Stimulated activated CD8-positive, alpha-beta memory T cell treated with anti-CD3 and anti-CD28 coated beads, Interleukin-4, amount 100 ng/mL, for 24 hours (primary cell): Measurements from ENCODE around the gene PRAMEF15.
"Not testable (repeated sequence)": the region's sequence is repeated elsewhere in the genome, so short reads cannot be mapped to it uniquely, and the experiment has no call there.

ENCODE experiments used
- DNase-seq: peaks from one replicate; pipeline ENCODE4 v3.0.0-alpha.2; 2020; ENCODE audit warnings: low read depth

Gene PRAMEF15

DNA sequence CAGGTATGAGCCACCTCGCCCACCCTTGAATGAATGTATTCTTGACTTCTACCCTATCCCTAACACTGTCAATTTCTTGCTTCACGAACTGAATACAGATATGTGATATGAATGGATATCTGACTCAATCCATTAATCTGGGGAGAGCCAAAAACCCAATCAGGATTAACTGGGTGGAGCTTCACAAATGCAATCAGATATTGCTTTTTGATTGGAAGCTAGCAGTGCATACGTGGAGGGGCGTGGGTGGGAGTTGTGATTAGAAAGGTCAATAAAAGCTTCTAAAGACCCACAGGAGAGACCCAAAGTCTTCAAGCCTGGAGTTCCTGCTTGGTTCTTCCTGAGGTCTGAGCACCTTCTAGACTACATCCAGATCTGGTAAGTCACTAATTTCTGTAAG lies at the start of gene PRAMEF15:
TSS of gene PRAMEF15 (plus strand) at position 301 of the 400 bp plus-strand sequence. CDS start 2,827 bp downstream, outside the sequence.
- DNase-seq = not testable (repeated sequence)

DNA sequence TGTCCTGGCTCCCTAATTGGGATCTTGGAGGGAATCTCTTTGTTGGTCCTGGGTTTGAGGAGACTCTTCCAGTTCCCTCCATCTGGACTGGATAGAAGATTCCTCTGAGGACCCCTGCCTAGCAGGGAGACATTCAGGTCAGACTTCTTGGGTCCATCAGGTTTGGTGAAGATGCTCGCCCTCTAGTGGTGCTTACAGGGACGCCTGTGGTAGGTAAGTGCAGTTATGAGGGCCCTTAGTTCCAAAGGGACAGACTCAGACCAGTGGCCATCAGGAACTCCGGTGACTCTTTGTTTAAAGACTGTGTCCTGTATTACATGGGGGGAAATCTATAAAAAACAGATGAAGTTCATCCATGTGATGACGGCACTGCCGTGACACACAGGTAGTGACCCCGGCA lies 38.4 kb upstream of the PRAMEF15 start:
- DNase-seq = not testable (repeated sequence)

DNA sequence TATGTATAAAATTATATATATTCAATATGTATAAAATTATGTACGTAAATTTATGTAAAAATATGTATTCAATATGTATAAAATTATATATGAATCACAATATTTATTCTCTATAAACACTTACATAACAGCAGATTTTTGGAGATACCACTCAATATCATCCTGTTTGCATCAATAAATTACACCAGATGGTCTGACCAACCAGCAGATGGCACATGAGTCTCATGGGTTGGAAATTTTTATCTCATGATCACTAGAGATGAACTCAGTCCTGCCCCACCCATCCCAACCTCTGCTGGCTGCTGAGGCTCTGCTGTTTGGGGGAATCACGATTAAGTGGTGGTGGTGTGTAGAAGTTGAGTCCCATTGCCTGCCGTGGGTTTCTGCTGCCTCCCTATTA lies 35.8 kb upstream of the PRAMEF15 start:
- DNase-seq = not testable (repeated sequence)

DNA sequence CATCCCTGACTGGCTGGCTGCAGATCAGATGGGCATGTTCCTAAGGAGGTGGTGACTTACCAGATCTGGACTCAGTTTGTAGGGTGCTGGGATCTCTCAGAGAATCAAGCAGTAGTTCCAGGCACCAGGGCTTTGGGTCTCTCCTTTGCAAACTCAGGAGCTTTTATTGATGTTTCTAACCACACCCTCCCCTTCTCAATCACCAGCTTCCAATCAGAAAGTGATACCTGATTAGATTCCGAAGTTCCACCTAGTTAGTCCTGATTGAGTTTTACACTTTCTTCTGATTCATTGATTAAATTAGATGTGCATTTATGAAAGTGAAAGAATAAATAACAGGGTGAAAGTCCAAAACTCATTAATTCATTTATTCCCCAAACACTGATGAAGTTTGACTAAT lies 30.3 kb upstream of the PRAMEF15 start, which contains the start of gene PRAMEF8:
TSS of gene PRAMEF8 (minus strand) at position 101 of the 400 bp plus-strand sequence. CDS start 1,046 bp downstream, outside the sequence.
- not testable (repeated sequence) for DNase-seq

DNA sequence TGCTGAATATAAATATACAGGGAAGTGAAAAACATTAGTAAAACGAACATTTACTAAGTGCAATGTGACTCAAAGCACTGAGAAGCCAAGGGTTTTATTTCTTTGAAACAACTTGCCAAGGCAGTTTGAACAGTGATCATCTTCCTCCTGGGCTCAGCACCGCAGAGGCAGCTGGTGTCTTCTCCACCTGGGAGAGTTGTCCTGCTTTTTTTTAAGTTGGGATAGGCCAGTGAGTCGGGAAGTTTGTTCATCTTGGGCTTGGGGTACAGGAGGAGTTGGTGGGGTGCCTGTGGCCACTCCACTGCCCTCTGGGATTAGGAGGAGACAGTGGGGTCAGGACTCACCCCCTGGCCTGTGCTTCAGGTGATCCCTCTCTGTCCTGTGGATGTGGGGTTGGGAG lies 26.4 kb upstream of the PRAMEF15 start:
- DNase-seq = not testable (repeated sequence)

DNA sequence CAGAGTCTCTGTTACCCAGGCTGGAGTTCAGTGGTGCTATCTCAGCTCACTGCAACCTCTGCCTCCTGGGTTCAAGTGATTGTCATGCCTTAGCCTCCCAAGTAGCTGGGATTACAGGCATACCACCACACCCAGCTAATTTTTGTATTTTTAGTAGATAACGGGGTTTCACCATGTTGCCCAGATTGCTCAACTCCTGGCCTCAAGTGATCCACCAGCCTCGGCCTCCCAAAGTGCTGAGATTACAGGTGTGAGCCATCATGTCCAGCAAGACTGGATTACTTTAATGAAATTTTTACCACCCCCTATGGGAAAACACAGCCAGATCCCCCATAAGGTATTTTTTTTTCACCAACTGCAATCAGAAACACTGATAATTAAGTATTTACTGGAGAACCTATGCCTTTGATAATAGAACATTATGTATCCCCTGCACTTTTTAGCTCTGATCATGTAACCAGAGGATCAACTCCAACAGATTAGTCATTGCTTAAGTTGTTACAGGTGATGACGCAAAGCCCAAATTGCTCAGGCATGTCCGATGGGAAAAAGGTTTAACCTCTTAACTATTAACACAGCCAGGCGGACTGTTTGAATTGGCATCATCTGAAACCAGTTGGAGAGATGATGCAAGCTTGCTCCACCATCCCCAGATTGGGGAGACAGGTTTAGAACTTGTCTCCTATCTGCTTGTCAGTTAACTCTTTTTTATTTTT lies 18.0 kb upstream of the PRAMEF15 start:
- DNase-seq = not testable (repeated sequence)

DNA sequence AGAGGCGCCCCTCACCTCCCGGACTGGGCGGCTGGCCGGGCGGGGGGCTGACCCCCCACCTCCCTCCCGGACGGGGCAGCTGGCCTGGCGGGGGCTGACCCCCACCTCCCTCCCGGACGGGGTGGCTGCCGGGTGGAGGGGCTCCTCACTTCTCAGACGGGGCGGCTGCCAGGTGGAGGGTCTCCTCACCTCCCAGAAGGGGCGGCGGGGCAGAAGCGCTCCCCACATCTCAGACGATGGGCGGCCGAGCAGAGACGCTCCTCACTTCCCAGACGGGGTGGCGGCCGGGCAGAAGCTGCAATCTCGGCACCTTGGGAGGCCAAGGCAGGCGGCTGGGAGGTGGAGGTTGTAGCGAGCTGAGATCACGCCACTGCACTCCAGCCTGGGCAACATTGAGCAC lies 16.7 kb upstream of the PRAMEF15 start:
- DNase-seq = not testable (repeated sequence)

DNA sequence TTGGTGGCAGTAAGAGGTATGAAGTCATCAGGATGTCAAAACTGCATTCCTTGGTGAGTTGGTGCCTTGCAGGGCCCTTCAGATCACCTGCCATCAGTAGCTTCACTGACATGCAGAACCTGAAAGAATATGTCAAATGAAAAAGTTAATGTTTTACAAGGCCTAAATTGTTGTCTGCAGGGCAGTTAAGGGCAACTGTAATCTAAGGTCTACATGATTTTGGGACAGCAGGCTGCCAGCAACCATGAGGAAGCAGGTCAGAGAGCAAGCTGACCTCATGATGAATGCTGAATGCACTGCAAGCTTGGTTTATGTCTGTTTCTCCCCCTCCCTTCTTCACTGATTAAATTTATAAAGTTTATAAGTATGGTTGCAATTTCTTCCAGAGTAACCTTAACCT lies 13.2 kb upstream of the PRAMEF15 start:
- DNase-seq = not testable (repeated sequence)

DNA sequence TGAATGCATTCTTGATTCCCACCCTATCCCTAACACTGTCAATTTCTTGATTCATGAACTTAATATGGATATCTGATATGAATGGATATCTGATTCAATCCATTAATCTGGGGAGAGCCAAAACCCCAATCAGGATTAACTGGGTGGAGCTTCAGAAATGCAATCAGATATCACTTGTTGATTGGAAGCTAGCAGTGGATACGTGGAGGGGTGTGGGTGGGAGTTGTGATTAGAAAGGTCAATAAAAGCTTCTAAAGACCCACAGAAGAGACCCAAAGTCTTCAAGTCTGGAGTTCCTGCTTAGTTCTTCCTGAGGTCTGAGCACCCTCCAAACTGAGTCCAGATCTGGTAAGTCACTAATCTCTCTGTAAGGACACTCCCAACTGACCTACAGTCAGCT lies 12.1 kb upstream of the PRAMEF15 start, which contains the start of gene PRAMEF33:
TSS of gene PRAMEF33 (plus strand) at position 301 of the 400 bp plus-strand sequence. CDS start 2,416 bp downstream, outside the sequence.
- not testable (repeated sequence) for DNase-seq

DNA sequence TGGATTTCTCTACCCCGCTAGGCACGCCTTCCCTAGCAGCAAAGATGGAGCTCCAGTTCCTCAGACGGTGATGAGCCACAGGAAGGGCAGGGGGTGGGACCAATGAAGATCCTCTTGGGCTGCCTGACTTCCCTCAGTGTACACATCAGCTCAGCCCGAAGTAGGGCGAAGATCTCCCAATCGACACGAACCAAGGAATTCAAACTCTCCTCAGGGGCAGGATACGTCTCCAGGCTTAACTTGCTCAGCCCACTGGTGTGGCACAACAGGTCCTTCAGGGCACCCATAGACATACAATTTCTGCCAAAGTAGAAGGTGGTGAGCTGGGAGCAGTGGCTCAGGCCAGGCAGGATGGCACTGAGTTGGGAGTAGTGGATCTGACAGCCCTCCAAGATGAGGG lies 27.1 kb downstream of the PRAMEF15 start:
- not testable (repeated sequence) for DNase-seq

DNA sequence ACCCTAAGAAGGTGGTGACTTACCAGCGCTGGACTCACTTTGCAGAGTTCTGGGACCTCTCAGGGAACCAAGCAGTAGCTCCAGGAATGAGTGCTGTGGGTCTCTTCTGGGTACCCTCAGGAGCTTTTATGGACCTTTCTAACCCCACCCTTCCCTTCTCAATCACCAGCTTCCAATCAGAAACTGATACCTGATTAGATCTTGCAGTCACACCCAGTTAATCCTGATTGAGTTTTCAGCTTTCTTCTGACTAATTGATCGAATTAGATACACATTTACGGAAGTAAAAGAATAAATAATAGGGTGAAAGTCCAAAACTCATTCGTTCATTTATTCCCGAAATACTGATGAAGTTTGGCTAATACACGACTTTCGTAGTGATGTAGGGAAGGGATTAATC lies 31.7 kb downstream of the PRAMEF15 start, which contains the start of gene PRAMEF14:
TSS of gene PRAMEF14 (minus strand) at position 101 of the 400 bp plus-strand sequence. CDS start 1,820 bp downstream, outside the sequence.
- not testable (repeated sequence) for DNase-seq

DNA sequence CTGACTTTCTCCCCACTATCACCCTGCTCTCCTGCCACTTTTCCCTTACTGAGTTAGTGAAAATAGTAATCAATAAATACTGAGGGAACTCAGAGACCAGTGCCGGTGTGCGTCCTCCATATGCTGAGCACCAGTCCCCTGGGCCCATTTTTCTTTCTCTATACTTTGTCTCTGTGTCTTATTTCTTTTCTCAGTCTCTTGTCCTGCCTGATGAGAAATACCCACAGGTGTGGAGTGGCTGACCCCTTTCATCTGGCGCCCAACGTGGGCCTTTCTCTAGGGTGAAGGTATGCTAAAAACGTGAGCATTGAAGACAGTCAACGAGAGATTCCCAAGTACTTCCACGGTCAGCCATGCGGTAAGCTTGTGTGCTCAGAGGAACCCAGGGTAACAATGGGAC lies 38.1 kb downstream of the PRAMEF15 start:
- not testable (repeated sequence) for DNase-seq

DNA sequence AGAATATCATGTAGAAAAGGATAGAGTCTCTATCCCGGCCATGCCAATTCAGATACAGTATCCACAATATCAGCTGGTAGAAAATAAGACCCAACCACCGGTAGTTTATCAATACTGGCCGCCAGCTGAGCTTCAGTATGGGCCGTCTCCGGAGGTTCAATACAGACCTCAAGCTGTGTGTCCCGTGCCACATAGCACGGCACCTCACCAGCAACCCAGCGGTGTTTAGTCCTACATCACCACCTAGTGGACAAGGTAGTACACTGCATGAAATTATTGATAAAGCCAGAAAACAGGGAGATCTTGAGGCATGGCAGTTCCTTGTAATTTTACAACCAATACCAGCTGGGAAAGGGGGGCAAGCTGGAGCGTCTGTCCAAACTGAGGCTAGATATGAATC lies 39.1 kb downstream of the PRAMEF15 start:
- not testable (repeated sequence) for DNase-seq

DNA sequence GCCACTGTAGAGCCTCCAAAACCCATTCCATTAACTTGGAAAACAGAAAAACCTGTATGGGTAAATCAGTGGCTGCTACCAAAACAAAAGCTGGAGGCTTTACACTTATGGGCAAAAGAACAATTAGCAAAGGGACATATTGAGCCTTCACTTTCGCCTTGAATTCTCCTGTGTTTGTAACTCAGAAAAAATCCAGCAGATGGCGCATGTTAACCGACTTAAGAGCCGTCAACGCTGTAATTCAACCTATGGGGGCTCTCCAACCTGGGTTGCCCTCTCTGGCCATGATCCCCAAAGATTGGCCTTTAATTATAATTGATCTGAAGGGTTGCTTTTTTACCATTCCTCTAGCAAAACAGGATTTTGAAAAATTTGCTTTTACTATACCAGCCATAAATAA lies 41.4 kb downstream of the PRAMEF15 start:
- not testable (repeated sequence) for DNase-seq

DNA sequence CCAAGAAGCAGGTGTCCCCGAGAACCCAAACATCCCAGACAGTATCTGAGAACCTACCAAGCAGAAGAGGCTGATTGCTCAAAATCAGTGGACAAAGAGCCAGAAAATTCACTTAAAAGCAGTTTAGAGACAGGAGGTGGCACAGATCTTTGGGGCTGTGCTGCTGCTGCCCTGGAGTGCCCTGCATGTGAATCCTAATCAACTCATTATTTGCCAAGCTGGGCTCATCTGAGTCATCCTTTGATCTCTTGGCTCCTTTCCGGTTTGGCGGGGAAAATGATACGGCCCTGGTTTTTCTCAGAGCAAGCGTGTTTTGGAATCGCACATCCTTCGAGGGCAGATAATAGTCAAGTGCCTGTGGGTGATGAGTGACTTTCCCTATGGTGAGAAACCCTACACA lies 47.0 kb downstream of the PRAMEF15 start:
- not testable (repeated sequence) for DNase-seq

DNA sequence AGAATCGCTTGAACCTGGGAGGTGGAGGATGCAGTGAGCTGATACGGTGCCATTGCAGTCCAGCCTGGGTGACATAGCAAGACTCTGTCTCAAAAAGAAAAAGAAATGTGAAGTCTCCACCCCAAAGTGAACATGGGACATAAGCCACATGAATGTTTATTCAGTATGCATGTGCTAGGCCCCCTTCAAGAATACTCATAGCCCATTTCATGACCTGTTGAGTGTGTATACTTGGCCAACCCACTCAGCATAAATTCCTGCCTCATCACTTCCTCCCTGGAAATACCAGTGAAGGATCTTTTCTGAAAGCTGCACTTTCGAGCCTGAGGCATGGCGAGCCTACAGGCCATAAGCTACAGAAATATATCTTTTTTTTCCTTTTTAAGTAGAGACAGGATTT lies 49.5 kb downstream of the PRAMEF15 start:
- DNase-seq = not testable (repeated sequence)

DNA sequence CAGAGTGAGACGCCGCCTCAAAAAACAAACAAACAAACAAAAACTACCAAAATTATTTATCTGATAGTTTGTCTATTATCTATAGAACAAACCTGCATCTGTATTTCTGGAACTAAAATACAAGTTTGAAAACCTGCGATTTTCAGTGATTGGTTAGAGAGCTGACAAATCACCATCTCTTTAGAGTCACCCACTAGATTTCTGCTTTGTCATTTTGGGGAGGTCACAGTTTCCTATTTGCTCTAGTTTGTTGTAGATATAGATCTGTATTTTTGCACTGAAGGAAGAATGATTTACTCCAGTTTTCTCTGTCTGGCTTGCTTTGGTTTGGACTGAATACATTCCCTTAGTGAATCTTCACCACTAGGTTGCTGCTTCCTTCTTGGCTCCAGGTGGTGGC lies 51.2 kb downstream of the PRAMEF15 start:
- not testable (repeated sequence) for DNase-seq

DNA sequence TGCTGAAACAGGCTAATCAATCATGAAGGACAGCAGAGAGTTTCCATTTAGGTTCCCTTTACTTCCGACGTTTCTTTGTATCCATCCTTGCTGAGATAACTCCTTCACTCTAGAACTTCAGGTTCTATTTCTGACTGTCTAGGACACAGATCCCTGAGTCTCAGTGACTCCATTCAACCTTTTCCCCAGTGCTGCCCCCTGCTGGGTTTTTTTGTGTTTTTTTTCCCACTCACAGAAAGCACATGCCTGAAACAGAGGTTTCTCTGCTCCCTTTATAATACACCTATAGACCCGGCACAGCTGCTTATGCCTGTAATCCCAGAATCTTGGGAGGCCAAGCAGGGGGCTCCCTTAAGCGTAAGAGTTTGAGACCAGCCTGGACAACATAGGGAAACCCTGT lies 53.2 kb downstream of the PRAMEF15 start:
- DNase-seq = peak; percentile 6
